Endothelial cell of umbilical vein (primary cell): ENCODE data around the gene TLCD5.
A peak's percentile ranks its signal among the peaks of the same experiment; 100 is the strongest.

Source experiments
- CTCF ChIP-seq, 2 donors: IDR thresholded peaks; 1 replicate in 1 of 2; 2 replicates in 1 of 2; pipeline ENCODE4 v1.5.1; 2011; ENCODE audit warnings: low read length in 2 of 2, mild to moderate bottlenecking in 2 of 2, moderate library complexity in 2 of 2, control low read depth in 1 of 2, inconsistent platforms in 1 of 2, low read depth in 1 of 2; ENCODE audit not compliant: insufficient read depth in 1 of 2; ENCODE audit errors: extremely low read depth in 1 of 2
- POLR2A ChIP-seq: IDR thresholded peaks from 2 replicates; pipeline ENCODE4 v1.6.1; 2012; ENCODE audit warnings: low read depth, mild to moderate bottlenecking, control low read depth, low read length
- POLR2AphosphoS5 ChIP-seq: IDR thresholded peaks from 2 replicates; pipeline ENCODE4 v1.6.1; 2012; ENCODE audit warnings: low read depth, mild to moderate bottlenecking, control low read depth, low read length, moderate library complexity; ENCODE audit not compliant: insufficient read depth

GRCh38 chr11:120324932-120325810, at the start of gene TLCD5:
- TF ChIP-seq CTCF (IDR thresholded peaks at IDR 0.05; ENCODE audit: extremely low read depth in 1 of 2, insufficient read depth in 1 of 2, low read depth in 1 of 2, low read length in 2 of 2): peak; percentile 6 to 34
- peak; percentile 81 for TF ChIP-seq POLR2A
- peak; percentile 72 for TF ChIP-seq POLR2AphosphoS5
